Measurements from ENCODE around the gene RBPMS2.

DNA sequence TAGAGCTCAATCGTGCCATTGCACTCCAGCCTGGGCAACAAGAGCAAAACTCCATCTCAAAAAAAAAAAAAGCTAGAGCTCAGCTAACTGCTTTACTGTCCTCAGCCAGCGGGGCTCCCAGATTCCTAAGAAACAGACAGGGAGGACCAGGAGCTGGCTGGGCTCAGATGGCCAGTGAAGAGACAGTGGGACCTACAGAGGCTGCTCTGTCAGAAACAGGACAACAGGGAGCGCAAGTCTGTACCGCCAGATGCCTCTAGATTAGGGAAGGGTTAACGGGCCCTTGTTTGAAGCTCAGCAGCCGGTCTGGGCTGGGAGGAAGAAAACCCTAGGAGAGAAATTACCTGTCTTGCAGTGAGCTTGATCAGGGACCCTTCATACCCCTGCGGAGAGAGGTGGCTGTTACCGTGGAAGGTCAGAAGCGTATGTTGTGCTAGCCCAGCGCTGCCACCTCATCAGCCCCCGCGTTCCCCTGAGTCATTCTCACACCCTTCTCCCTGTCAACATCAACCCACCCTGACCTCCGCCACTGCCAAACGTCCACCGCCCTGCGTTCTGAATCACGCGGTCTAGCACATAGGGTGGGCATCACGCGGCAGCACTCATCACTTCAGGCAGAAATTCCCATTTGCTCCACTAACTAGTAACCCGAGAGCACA, 25.3 kb downstream of the RBPMS2 start:
- no peak for TF ChIP-seq GATA3 (IDR thresholded peaks at IDR 0.05; ENCODE audit: low read depth, low read length)
- no peak; the same call in 1 of the 2 replicates for TF ChIP-seq GATA2 (IDR thresholded peaks at IDR 0.05; ENCODE audit: low read depth, low read length)

Measured in SH-SY5Y (cell line).